BE2C (cell line): ENCODE measurements around the gene UNC119B.

Experiments
- DNase-seq: peaks from one replicate; pipeline ENCODE4 v3.0.0-alpha.2; 2020
- H3K27me3 ChIP-seq: fragments of 250-450 bp; sonication (Bioruptor Pico); 2 replicates; pipeline ENCODE4 v1.5.1; 2020; ENCODE audit warnings: mild to moderate bottlenecking
- H3K36me3 ChIP-seq: fragments of 250-450 bp; sonication (Bioruptor Pico); 2 replicates; pipeline ENCODE4 v1.5.1; 2020; ENCODE audit warnings: mild to moderate bottlenecking
- H3K4me1 ChIP-seq: fragments of 250-450 bp; sonication (Bioruptor Pico); 2 replicates; pipeline ENCODE4 v1.5.1; 2020
- H3K4me3 ChIP-seq: 2 replicates; pipeline ENCODE4 v1.5.1; 2011; ENCODE audit warnings: low read depth, low read length
- H3K9me3 ChIP-seq: fragments of 250-450 bp; sonication (Bioruptor Pico); 2 replicates; pipeline ENCODE4 v1.5.1; 2020
- TF ChIP-seq, protein P1 (sequence below): IDR thresholded peaks from 2 replicates; pipeline ENCODE4 v1.5.1; 2012; ENCODE audit warnings: mild to moderate bottlenecking, low read depth, low read length

UNC119B gene

DNA sequence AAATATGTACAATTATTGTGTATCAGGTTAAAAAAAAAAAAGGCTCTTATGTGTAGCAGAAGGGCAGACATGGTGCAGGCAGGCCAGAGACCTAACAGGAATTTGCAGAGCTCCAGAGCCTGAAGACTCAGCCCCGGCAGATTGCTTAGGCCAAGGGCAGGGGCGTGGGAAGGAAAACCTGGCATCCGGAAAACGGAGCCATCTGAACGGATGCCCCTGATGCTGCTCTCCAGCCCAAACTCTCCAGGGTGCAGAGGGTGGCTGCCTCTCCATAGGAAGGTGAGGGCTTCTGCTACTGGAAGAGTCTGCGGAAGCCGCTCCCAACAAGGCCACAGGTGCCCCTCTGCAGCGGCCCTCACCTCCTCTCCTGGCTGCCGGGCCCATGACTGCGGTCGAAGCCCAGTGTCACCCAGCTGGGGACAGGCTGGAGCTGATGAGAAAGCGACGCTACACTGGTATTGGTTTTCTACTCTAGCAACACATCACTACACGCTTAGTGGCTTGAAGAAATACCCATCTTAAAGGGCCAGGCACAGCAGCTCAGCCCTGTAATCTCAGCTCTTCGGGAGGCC lies 34.8 kb downstream of the UNC119B start:
- Histone ChIP-seq H3K4me1 (no peaks in the 10 kb centered on the region), H3K4me3 (no peak overlapping the region), H3K9me3 (no peaks in the 10 kb centered on the region), H3K36me3 (no peaks in the 10 kb centered on the region), H3K27me3 (no peaks in the 10 kb centered on the region)
- TF ChIP-seq, protein P1, sequence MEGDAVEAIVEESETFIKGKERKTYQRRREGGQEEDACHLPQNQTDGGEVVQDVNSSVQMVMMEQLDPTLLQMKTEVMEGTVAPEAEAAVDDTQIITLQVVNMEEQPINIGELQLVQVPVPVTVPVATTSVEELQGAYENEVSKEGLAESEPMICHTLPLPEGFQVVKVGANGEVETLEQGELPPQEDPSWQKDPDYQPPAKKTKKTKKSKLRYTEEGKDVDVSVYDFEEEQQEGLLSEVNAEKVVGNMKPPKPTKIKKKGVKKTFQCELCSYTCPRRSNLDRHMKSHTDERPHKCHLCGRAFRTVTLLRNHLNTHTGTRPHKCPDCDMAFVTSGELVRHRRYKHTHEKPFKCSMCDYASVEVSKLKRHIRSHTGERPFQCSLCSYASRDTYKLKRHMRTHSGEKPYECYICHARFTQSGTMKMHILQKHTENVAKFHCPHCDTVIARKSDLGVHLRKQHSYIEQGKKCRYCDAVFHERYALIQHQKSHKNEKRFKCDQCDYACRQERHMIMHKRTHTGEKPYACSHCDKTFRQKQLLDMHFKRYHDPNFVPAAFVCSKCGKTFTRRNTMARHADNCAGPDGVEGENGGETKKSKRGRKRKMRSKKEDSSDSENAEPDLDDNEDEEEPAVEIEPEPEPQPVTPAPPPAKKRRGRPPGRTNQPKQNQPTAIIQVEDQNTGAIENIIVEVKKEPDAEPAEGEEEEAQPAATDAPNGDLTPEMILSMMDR = no peak
- no peak for DNase-seq

DNA sequence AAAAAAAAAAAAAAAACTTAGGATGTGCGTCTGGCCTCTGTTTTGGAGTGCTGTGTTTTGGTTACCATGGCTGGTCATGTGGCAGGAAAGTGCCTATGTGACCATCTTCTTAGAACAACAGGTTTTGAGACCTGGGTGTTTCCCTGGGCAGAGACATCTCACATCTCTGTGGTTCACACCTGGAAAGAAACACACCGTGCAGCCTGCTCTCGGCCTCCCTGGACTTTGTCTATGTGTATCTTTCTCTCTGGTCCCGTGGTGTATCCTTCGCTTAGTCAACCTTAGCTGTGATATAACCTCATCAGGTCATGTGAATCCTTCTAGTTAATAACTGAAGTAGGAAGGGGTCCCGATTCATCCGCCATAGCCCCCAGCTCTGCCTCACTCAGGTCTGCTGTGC lies 38.0 kb downstream of the UNC119B start:
- no peaks in the 10 kb centered on the region for H3K4me1 ChIP-seq
- H3K36me3 ChIP-seq = no peaks in the 10 kb centered on the region
- H3K4me3 ChIP-seq = no peak overlapping the region
- no peaks in the 10 kb centered on the region for H3K9me3 ChIP-seq
- H3K27me3 ChIP-seq = no peaks in the 10 kb centered on the region
- TF ChIP-seq, protein P1 = no peak
- no peak for DNase-seq

DNA sequence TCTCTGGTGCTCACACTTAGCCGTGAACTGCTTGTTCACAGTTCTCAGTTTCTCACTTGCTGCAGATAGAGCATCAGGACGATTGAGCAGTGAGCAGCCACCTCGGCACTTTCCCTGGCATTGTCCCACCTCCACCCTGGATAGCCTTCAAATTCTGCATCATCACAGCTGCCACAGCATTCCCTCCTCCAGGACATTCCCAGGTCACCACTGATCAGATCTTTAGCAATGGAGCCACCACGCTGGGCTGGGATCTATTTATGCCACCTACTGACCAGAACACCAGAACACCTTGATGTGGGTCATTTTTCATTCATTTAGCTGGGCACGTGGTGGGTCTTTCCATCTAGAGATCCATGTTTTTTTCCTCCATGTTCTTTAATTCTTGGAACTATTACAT lies 39.0 kb downstream of the UNC119B start:
- Histone ChIP-seq H3K9me3 (no peaks in the 10 kb centered on the region), H3K27me3 (no peaks in the 10 kb centered on the region), H3K4me3 (no peak overlapping the region), H3K4me1 (no peaks in the 10 kb centered on the region), H3K36me3 (no peaks in the 10 kb centered on the region)
- no peak for DNase-seq
- TF ChIP-seq, protein P1 = no peak

DNA sequence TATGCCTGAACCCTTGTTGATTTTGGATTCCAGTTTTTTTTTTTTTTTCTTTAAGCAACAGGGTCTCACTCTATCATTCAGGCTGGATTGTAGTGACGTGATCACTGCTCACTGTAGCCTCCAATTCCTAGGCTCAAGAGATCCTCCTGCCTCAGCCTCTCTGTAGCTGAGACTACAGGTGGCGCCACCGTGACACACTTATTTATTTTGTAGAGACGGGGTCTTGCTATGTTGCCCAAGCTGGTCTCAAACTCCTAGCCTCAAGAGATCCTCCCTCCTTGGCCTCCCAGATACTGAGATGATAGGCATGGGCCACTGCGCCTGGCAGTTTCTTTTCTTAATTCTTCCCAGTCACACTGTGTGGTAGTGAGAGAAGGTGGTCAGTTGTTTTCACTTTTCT lies 40.5 kb downstream of the UNC119B start:
- TF ChIP-seq, protein P1 = no peak
- Histone ChIP-seq H3K9me3 (no peaks in the 10 kb centered on the region), H3K4me3 (no peak overlapping the region), H3K4me1 (no peaks in the 10 kb centered on the region), H3K36me3 (no peaks in the 10 kb centered on the region), H3K27me3 (no peaks in the 10 kb centered on the region)
- DNase-seq = no peak

DNA sequence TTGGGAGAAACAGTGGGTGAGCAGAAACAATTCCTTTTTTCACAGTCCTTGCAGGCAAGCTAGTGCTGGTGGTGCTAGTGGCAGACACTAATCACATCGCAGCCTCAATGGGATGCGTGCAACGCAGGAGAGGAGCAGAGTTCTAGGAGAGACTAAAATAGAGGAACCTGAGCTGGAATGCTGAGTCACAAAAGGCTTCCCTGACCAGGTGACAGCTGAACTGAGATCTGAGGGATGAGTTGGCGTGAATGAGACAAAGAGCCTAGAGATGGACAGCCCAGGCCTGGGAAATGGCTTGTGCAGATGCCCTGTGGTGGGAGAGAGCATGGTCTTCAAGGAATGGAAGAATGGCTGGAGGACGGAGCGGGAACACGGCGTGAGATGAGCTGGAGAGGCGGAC lies 41.1 kb downstream of the UNC119B start:
- Histone ChIP-seq H3K4me1 (no peaks in the 10 kb centered on the region), H3K9me3 (no peaks in the 10 kb centered on the region), H3K4me3 (no peak overlapping the region), H3K36me3 (no peaks in the 10 kb centered on the region), H3K27me3 (no peaks in the 10 kb centered on the region)
- DNase-seq = no peak
- TF ChIP-seq, protein P1 = no peak

DNA sequence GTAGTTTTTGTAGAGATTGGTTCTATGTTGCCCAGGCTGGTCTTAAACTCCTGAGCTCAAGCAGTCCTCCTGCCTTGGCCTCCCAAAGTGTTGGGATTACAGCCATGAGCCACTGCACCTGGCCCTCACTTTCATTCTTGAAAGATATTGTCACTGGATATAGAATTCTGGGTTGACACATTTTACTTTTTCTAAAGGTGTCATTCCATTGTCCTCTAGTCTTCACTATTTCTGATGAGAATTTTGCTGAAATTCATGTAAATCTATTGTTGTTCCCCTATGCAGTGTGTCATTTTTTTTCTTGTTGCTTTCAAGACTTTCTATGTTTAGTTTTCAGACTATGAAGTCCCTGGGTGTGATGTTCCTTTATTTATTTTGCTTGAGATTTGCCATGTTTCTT lies 44.5 kb downstream of the UNC119B start:
- H3K36me3 ChIP-seq = no peaks in the 10 kb centered on the region
- no peaks in the 10 kb centered on the region for H3K9me3 ChIP-seq
- DNase-seq = no peak
- no peaks in the 10 kb centered on the region for H3K27me3 ChIP-seq
- H3K4me3 ChIP-seq = no peak overlapping the region
- H3K4me1 ChIP-seq = peaks cover 6% of the 10 kb centered on the region
- TF ChIP-seq, protein P1 = no peak
